Stimulated activated CD8-positive, alpha-beta memory T cell treated with anti-CD3 and anti-CD28 coated beads, Interleukin-12 subunit alpha, Interleukin-12 subunit beta, amount 100 ng/mL, for 1 hour (primary cell): Measurements from ENCODE around the gene SEC24A.
"Not testable (repeated sequence)": the region's sequence is repeated elsewhere in the genome, so short reads cannot be mapped to it uniquely, and the experiment has no call there.

ENCODE experiments used
- DNase-seq: peaks from one replicate; pipeline ENCODE4 v3.0.0-alpha.2; 2020; ENCODE audit warnings: low read depth

Gene SEC24A

DNA sequence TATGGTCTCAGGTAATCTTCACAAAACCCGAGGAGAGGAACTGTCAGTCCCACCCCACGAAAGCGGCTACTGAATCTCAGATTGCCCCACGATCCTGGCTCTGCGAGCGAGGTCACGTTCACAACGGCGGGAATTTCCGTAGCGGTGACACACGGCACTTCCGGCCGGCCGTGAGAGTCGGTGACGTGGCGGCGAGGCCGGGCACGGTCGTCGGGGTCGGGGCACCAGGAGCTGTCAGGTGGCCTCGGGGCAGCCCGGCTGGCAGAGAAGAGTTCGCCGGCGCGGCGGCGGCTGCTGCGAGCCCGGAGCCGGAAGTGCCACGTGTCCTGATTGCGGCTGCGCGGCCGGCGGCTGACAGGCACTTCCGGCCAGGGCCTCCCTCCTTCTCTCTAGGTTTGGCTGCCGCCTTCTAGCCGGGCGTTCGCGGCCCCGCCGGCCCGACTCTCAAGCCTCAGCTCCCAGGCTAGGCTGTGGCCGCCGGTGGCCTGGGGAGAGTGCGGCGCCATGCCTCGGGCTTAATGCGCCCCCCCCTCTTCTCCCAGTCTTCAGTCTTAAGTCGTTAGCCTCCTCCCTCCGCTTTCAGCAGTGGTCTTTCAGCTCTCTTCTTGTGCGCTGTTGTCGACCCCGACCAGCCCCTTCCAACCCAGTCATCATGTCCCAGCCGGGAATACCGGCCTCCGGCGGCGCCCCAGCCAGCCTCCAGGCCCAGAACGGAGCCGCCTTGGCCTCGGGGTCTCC, at the start of gene SEC24A:
Gene SEC24A (plus strand): TSS at position 361 of the 738 bp plus-strand sequence. CDS start 292 bp downstream, at position 653.
- peak; percentile 81 for DNase-seq

DNA sequence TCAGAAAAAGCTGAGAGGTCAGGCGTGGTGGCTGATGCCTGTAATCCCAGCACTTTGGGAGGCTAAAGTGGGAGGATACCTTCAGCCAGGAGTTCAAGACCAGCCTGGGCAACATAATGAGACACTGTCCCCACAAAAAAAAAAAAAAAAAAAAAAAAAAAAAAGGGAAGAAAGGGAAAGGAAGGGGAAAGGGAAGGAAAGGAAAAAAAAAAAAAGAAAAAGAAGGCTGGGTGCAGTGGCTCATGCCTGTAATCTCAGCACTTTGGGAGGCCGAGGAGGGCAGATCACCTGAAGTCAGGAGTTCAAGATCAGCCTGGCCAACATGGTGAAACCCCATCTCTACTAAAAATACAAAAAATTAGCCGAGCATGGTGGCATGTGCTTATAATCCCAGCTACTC, 48.8 kb upstream of the SEC24A start:
- not testable (repeated sequence) for DNase-seq

DNA sequence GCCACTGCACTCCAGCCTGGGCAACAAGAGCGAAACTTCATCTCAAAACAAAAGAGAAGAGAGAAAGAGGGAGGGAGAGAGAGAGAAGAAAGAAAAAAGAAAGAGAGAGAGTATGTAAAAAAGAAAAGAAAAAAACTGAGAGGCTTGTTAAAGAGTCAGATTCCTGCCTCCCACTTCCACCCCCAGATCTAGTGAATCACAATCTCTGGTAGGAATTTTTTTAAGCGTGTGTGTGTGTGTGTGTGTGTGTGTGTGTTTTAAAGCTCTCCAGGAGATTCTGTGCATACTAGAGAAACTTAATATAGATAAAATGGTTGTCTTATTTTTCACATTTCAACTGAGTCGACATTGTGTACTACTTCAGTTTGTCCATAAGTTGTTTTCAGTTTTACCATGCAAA, 48.0 kb upstream of the SEC24A start:
- no peak for DNase-seq

DNA sequence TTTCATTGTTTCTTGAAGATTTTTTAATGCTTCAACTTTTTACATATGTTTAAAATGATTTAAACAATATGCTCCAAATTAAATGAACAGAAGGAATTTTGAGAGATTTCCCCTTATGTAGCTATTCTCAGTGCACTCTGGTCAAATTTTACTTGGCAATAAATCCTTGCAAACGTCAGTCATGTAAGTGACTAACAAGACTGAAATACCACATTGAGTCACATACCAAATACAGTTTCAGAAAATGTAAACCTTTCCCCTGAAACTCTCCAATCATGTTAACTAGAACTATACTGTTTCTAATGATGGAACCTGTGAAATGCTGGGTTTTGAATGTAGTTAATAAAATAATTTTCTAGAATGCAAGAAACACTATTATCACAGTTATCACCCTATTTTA, 45.5 kb upstream of the SEC24A start:
- DNase-seq: no peak

- DNase-seq: no peak
Observed at GRCh38 chr5:134604908-134605307, 43.7 kb upstream of the SEC24A start.

- no peak for DNase-seq
Observed at GRCh38 chr5:134606726-134607125, 41.9 kb upstream of the SEC24A start.

DNA sequence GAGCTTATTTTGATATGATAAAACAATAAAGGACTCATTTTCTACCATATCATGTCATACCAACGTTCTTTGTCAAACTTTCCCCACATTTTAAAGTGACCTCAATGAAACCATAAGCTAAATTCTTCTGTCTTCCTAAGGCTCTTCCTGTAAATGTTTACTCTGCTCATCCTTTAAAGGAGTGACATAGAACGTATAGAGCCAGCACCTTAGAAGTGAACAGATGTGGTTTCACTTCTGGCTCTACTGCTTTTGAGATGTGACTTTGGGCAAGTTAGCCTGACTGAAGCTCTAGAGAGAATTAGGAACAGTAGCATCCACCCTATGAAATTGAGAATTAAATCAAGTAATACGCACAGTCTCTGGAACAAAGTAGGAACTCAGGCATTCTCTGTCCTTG, 40.0 kb upstream of the SEC24A start:
- DNase-seq: no peak

- DNase-seq: no peak
Observed at GRCh38 chr5:134609232-134609851, 39.2 kb upstream of the SEC24A start.

DNA sequence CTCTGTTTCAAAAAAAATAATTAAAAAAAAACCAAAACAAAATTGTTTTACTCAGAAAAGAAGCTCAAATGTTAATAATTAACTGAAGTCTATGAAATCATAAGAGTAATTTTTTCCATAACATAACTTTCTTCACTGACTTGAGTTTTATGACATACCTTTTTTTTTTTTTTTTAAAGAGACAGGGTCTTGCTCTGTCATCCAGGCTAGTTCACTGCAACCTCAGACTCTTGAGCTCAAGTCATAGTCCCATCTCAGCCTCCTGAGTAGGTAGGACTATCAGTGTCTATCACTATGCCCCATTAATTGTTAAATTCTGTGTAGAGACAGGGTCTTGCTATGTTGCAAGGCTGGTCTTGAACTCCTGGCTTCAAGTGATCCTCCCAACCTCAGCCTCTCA, 37.9 kb upstream of the SEC24A start:
- no peak for DNase-seq

DNA sequence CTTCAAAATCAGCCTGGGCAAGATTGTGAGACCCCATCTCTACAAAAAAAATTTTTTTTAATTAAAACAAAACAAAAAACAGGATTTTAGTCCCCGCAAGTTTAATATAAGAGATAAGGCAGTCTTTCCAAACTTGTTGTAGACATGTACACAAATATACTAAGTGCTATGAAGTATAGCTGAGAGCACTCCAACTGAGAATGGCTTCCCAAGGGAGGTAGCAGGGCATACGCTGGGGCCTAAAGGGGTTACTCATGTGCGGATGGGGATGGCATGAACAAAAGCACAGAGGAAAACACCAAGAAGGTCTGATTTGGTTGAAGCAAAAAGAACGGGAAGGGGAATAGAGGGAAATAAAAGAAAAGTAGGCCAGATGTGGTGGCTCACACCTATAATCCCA, 37.1 kb upstream of the SEC24A start:
- no peak for DNase-seq

GRCh38 chr5:134614450-134615085, 34.0 kb upstream of the SEC24A start:
- DNase-seq: no peak

DNA sequence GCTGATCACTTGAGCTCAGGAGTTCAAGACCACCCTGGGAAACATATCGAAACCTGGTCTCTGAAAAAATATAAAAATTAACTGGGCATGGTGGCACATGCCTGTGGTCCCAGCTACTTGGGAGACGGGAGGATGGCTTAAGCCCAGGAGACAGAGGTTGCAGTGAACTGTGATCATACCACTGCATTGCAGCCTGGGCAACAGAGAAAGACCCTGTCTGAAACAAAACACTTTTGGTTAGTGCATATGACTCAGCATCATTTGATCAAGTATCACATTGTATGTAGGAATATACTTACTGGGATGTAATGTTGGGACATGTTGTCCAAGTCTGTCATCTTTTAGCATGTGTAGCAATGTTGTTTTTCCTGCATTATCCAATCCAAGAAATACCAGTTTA, 28.0 kb upstream of the SEC24A start:
- DNase-seq: no peak

GRCh38 chr5:134625559-134625958, 23.0 kb upstream of the SEC24A start:
- DNase-seq: no peak

GRCh38 chr5:134626369-134627014, 22.1 kb upstream of the SEC24A start:
- DNase-seq: no peak

DNA sequence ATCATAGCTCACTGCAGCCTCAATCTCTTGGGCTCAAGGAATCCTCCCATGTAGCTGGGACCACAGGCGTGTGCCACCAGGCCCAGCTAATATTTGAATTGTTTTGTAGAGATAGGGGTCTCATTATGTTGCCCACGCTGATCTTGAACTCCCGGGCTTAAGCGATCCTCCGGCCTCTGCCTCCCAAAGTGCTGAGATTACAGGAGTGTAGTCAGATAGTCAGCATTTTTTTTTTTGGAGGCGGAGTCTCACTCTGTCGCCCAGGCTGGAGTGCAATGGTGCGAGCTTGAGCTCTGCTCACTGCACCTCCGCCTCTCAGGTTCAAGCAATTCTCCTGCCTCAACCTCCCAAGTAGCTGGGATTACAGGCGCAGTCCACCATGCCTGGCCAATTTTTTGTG, 14.4 kb upstream of the SEC24A start:
- DNase-seq: no peak

DNA sequence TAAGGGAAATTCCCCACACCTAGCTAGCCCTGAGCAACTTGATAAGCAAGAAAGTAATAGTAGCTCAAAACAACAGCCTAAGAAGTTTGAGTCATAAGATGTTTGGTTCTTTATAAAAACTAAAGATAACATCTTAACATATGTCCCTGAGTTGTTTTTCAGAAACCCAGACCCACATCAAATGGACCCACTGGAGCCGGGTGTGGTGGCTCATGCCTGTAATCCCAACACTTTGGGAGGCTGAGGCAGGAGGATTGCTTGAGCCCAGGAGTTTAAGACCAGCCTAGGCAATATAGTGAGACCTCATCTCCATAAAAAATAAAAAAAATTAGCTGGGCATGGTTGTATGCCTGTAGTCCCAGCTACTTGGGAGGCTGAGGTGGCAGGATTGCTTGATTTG, 13.2 kb upstream of the SEC24A start:
- DNase-seq: not testable (repeated sequence)

GRCh38 chr5:134637116-134637721, 11.4 kb upstream of the SEC24A start:
- no peak for DNase-seq

GRCh38 chr5:134638760-134639201, 9.8 kb upstream of the SEC24A start:
- no peak for DNase-seq

GRCh38 chr5:134642931-134643530, 5.6 kb upstream of the SEC24A start:
- no peak for DNase-seq

- DNase-seq: no peak
Observed at GRCh38 chr5:134647750-134648424, 698 bp upstream of the SEC24A start.

DNA sequence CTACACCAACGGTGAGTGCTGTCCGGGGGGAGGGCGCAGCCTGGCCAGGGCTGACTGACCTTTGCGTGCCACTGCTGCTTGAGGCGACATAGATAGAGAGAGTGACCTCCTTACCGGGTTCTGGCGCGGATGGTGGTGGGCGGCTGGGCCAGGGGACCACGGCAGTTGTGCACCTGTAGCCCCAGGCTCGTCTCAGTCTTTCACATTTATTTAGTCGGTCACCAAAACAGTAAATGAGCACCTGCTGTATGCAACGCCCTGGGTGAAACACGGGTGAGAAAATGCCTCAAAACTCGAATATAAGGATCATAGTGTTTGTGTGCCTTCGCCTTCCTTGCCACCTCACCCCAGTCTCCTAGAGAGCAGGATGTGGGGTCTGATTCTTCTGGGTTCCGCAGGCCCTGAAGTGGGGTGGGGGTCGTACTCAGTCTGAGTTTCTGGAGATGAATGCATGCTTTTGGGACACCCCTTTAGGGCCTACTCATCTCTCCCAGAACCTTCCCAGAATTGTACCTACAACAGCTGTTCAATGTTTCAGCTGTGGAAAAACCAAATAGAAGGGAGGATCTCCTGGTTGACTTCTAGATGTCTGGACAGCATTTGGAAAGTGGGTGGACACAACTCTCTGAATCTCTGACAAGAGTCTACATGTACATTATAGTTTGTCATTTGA, 714 bp downstream of the SEC24A start:
- no peak for DNase-seq
